ENCODE results near the gene PCDHA10. TPM values are rescaled to one million over a fixed set of nuclear protein-coding genes. Genes with fewer than 3 reads are reported as not detected.

PCDHA10 gene
- polyA plus RNA-seq, 1 donor from 2014 or later, result 5.5 TPM

GRCh38 chr5:140881889-140882590 is 26.3 kb downstream of the PCDHA10 start, which contains the start of gene PCDHA13:
PCDHA13 (plus strand) TSS chr5:140882124; CDS start chr5:140882269, 145 bp downstream.
- Histone ChIP-seq H3F3A (ENCODE audit: insufficient read depth, low read length, poor library complexity, severe bottlenecking) (no peaks in the 10 kb centered on the region), H3K27me3 (ENCODE audit: insufficient read depth, low read depth, low read length) (no peaks in the 10 kb centered on the region), H4K20me1 (ENCODE audit: insufficient read depth) (no peaks in the 10 kb centered on the region), H3K4me2 (ENCODE audit: low read length) (no peak within 1 kb of the TSS), H3K9me2 (ENCODE audit: insufficient read depth, low read length) (no peaks in the 10 kb centered on the region), H3K27ac (ENCODE audit: low read length) (no peak within 1 kb of the TSS), H2AFZ (ENCODE audit: low read depth, low read length) (no peak within 1 kb of the TSS), H3K36me3 (ENCODE audit: insufficient read depth, low read length) (peaks cover 47% of the 10 kb centered on the region), H3K79me2 (replicated peaks; ENCODE audit: insufficient read depth, low read length) (peaks cover 41% of the 10 kb centered on the region), H3K9ac (ENCODE audit: low read length) (no peak within 1 kb of the TSS), H3K9me3 (ENCODE audit: low read length) (peaks cover 44% of the 10 kb centered on the region), H3K4me3 (ENCODE audit: low read length) (peak within 1 kb of the TSS; percentile 28)
- TF ChIP-seq POLR2AphosphoS5 (IDR thresholded peaks at IDR 0.05) (no peak), RAD21 (conservative IDR thresholded peaks at IDR 0.05) (no peak), EP300 (conservative IDR thresholded peaks at IDR 0.05; ENCODE audit: poor library complexity, severe bottlenecking) (no peak), EZH2 (IDR thresholded peaks at IDR 0.05; ENCODE audit: borderline replicate concordance, insufficient read depth, low read length, poor library complexity, severe bottlenecking) (no peak), MXI1 (conservative IDR thresholded peaks at IDR 0.05; ENCODE audit: poor library complexity, severe bottlenecking) (no peak), TAF1 (IDR thresholded peaks at IDR 0.05; ENCODE audit: low read depth) (no peak), CTCF (IDR thresholded peaks at IDR 0.05; ENCODE audit: poor library complexity, severe bottlenecking) (no peak), SMC3 (conservative IDR thresholded peaks at IDR 0.05; ENCODE audit: poor library complexity) (no peak), REST (IDR thresholded peaks at IDR 0.05; ENCODE audit: borderline replicate concordance) (no peak)

- H3K27me3 ChIP-seq (ENCODE audit: insufficient read depth, low read depth, low read length), result no peaks in the 10 kb centered on the region
- peak overlapping the region; percentile 28 for H3K4me3 ChIP-seq (ENCODE audit: low read length)
- no peak overlapping the region for H3K9ac ChIP-seq (ENCODE audit: low read length)
- H3K79me2 ChIP-seq (replicated peaks; ENCODE audit: insufficient read depth, low read length), result peaks cover 43% of the 10 kb centered on the region
- no peaks in the 10 kb centered on the region for H3K9me2 ChIP-seq (ENCODE audit: insufficient read depth, low read length)
- TF ChIP-seq POLR2AphosphoS5 (IDR thresholded peaks at IDR 0.05), result no peak
- no peak for TF ChIP-seq RAD21 (conservative IDR thresholded peaks at IDR 0.05)
- no peak for TF ChIP-seq CTCF (IDR thresholded peaks at IDR 0.05; ENCODE audit: poor library complexity, severe bottlenecking)
- no peak for TF ChIP-seq EP300 (conservative IDR thresholded peaks at IDR 0.05; ENCODE audit: poor library complexity, severe bottlenecking)
- TF ChIP-seq TAF1 (IDR thresholded peaks at IDR 0.05; ENCODE audit: low read depth), result no peak
- TF ChIP-seq EZH2 (IDR thresholded peaks at IDR 0.05; ENCODE audit: borderline replicate concordance, insufficient read depth, low read length, poor library complexity, severe bottlenecking), result no peak
- no peak for TF ChIP-seq MXI1 (conservative IDR thresholded peaks at IDR 0.05; ENCODE audit: poor library complexity, severe bottlenecking)
- no peak for TF ChIP-seq REST (IDR thresholded peaks at IDR 0.05; ENCODE audit: borderline replicate concordance)
- TF ChIP-seq SMC3 (conservative IDR thresholded peaks at IDR 0.05; ENCODE audit: poor library complexity), result no peak
- H3K9me3 ChIP-seq (ENCODE audit: low read length), result peaks cover 38% of the 10 kb centered on the region
- no peaks in the 10 kb centered on the region for H3F3A ChIP-seq (ENCODE audit: insufficient read depth, low read length, poor library complexity, severe bottlenecking)
- no peak overlapping the region for H2AFZ ChIP-seq (ENCODE audit: low read depth, low read length)
- H4K20me1 ChIP-seq (ENCODE audit: insufficient read depth), result no peaks in the 10 kb centered on the region
- no peak overlapping the region for H3K27ac ChIP-seq (ENCODE audit: low read length)
- no peak overlapping the region for H3K4me2 ChIP-seq (ENCODE audit: low read length)
- peaks cover 42% of the 10 kb centered on the region for H3K36me3 ChIP-seq (ENCODE audit: insufficient read depth, low read length)
Observed at GRCh38 chr5:140882591-140882899, 26.8 kb downstream of the PCDHA10 start.

Data from neural cell (in vitro differentiated cells).